ENCODE data around the gene LGALS3BP. TPM values are rescaled to one million over a fixed set of nuclear protein-coding genes. Genes with fewer than 3 reads are reported as not detected.

Gene LGALS3BP
- total RNA-seq, 1 experiment from 2014 or later = 69.8 TPM

GRCh38 chr17:78935419-78936323 is 44.1 kb downstream of the LGALS3BP start:
- Histone ChIP-seq H2BK5ac (ENCODE audit: insufficient read length, low read length) (no peak overlapping the region), H3K79me2 (ENCODE audit: insufficient read depth, low read length) (no peaks in the 10 kb centered on the region), H3K4ac (ENCODE audit: low read depth, low read length) (no peak overlapping the region), H4K20me1 (ENCODE audit: control insufficient read depth, insufficient read depth, insufficient read length) (no peaks in the 10 kb centered on the region), H2BK120ac (ENCODE audit: low read depth, low read length, poor library complexity, severe bottlenecking) (no peak overlapping the region), H2BK12ac (ENCODE audit: insufficient read length, low read depth, low read length) (no peak overlapping the region), H4K91ac (ENCODE audit: insufficient read length, low read depth, low read length) (no peak overlapping the region), H3K23me2 (ENCODE audit: insufficient read length, low read depth, low read length, poor library complexity, severe bottlenecking) (no peaks in the 10 kb centered on the region), H2AK5ac (ENCODE audit: insufficient read length, low read length) (no peak overlapping the region), H3T11ph (ENCODE audit: low read length) (no peak overlapping the region), H2BK15ac (ENCODE audit: low read depth, low read length) (no peak overlapping the region), H3K14ac (ENCODE audit: insufficient read depth, low read length) (no peak overlapping the region; the same call in 1 of the 2 replicates), H2AFZ (ENCODE audit: low read length) (no peak overlapping the region), H3K18ac (ENCODE audit: insufficient read length, low read depth, low read length) (no peak overlapping the region), H3K9ac (ENCODE audit: extremely low read depth, insufficient read length, low read length) (no peak overlapping the region), H3K27me3 (ENCODE audit: insufficient read depth, low read length) (no peaks in the 10 kb centered on the region), H3K23ac (ENCODE audit: insufficient read length, low read depth, low read length) (no peak overlapping the region), H3K9me3 (ENCODE audit: control insufficient read depth, low read depth, low read length) (no peaks in the 10 kb centered on the region), H2BK20ac (ENCODE audit: low read depth, low read length, poor library complexity, severe bottlenecking) (no peak overlapping the region), H3K79me1 (ENCODE audit: insufficient read depth, low read depth, low read length, poor library complexity, severe bottlenecking) (no peaks in the 10 kb centered on the region), H3K27ac (ENCODE audit: insufficient read length, low read depth, low read length) (no peak overlapping the region), H3K56ac (ENCODE audit: insufficient read length, low read depth, low read length) (no peak overlapping the region), H4K5ac (ENCODE audit: insufficient read length, low read depth, low read length) (no peak overlapping the region), H3K4me2 (ENCODE audit: insufficient read depth, insufficient read length, low read length) (no peak overlapping the region), H3K4me1 (ENCODE audit: insufficient read depth, low read length) (no peaks in the 10 kb centered on the region), H4K8ac (replicated peaks; ENCODE audit: insufficient read length, low read depth, low read length) (no peak overlapping the region)
- peaks cover 13 to 26% of the 10 kb centered on the region in 2 experiments for H3K4me1 Mint-ChIP-seq
- no CpG with 5 or more reads among the region's 33 CpGs for WGBS (ENCODE audit: extremely low coverage, insufficient read length, low lambda C conversion rate)
- H3K27ac Mint-ChIP-seq = no peak overlapping the region
- H3K4me3 Mint-ChIP-seq = no peak overlapping the region
- H3K9me3 Mint-ChIP-seq = no peaks in the 10 kb centered on the region
- H3K27me3 Mint-ChIP-seq (ENCODE audit: low read depth) = peaks cover 3% of the 10 kb centered on the region
- no peaks in the 10 kb centered on the region for H3K36me3 Mint-ChIP-seq (ENCODE audit: insufficient read depth in 1 of 3, low read depth in 3 of 3)
- TF ChIP-seq CTCF (conservative IDR thresholded peaks at IDR 0.05) = no peak
- DNase-seq = peak; percentile 29
